SKM-1 (cell line): ENCODE results near the gene MGAT5.

Source experiments
- DNase-seq: peaks from one replicate; lab custom pipeline; 2025; ENCODE audit not compliant: unreplicated experiment; lab: John Stamatoyannopoulos, UW

MGAT5 gene

DNA sequence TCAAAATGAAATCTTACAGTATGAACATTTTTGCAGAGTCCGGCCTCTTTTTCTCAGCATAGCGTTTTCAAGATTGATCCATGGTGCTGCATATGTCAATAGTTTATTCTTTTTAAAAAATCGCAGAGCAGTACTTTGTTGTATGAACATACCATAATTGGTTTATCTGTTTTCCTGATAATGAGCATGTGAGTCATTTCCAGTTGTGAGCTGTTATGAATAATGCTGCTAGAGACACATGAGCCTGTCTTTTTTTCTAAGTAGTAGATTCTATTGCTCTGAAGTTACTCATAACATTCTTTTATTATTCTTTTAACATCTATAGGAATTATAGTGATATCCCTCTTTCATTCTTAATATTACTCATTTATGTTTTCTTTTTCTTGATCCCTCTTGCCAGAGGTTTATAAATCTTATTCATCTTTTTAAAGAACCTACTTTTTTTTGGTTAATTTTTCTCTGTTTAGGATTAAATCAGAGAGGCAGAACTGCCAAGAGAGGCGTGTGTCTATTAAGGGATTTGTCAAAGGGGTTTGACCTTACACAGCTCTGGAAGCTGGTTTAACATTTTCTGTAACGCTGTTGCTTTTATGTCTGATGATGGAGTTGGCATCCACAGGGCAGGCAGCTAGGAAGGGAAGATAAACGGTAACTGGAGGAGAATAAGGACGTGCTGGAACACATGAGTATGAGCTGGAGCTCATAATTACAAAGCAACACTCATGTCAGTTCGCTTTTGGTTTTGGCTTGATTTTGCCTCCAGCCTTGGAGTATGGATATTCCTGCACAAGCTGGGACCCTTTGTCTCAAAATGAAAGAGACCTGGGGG lies 47.4 kb downstream of the MGAT5 start:
- no peak for DNase-seq

- DNase-seq: no peak
These were observed 48.0 kb downstream of the MGAT5 start for GRCh38 chr2:134301928-134302260.

- DNase-seq: no peak
These were observed 50.7 kb downstream of the MGAT5 start for GRCh38 chr2:134304394-134305108.

GRCh38 chr2:134305109-134305491 lies 51.2 kb downstream of the MGAT5 start:
- DNase-seq: no peak

GRCh38 chr2:134306521-134306920 lies 52.6 kb downstream of the MGAT5 start:
- DNase-seq: no peak

DNA sequence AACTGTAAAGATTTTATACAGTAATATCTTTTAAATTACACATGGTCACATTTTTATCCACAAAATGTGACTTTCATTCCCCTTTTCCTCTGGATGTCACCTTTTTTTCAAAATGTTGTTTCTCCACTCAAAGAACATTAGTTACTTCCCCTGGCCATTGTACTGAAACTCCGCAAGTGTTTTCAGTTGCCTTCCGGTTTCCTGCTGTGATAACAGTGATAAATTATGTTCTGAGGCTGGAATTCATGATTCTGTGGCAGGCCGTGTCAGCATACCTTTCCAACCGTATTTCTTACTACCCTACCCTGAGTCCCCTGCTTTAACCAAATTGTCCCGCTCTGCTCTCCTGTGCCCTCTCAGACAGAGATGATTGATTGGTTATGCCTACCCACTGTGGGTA lies 53.5 kb downstream of the MGAT5 start:
- no peak for DNase-seq

DNA sequence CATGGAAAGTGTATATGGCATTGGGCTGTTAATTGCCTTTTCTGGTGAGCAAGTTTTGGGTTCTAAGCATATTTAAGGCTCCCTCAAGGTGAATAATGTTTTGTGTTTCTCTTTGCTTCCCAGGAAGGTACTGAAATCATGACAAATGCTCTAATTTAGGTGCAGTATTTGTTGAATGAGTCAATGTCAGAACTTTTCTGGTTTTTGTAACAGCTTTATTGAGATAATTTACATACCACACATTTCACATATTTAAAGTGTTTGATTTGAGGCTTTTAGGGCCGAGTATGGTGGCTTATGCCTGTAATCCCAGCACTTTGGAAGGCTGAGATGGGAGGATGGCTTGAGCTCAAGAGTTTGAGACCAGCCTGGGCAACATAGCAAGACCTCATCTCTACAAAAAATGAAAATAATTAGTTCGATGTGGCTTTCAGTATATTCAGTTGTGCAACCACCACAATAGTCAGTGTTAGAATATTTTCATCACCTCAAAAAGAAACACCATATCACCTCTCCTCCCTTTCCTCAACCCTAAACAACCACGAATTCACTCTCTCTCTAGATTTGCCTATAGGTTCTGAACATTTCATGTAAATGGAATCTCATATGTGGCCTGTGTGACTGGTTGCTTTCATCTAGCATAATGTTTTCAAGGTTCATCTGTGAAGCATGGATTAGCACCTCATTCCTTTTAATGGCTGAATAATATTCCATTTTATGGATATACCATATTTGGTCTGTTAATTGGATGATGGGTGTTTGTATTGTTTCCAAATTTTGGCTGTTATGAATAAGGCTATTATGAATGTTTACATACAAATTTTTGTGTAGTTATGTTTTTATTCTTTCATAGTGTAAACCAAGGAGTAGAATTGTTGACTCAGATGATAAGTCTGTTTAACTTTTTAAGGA lies 54.9 kb downstream of the MGAT5 start:
- no peak for DNase-seq

- no peak for DNase-seq
These were observed 56.5 kb downstream of the MGAT5 start for GRCh38 chr2:134310107-134311079.

- no peak for DNase-seq
These were observed 58.6 kb downstream of the MGAT5 start for GRCh38 chr2:134312482-134312881.

DNA sequence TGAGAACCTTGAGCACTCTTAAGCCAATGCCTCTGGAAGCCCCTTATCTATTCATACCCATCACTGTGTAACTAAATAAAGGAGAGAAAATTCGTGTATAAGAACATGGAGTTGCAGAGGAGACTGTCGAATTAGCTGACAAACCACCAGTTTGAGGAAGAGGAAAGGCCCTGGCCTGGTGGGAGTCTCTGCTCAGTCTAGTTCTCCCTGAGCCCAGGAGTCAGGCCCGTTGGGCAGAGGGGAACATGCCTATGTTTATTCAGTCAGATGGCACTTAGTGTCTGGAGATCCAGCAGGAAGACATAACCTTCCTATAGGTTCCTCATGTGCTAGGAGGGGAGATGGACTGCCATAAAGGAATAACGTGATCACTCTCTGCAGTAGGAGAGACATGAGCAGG lies 60.3 kb downstream of the MGAT5 start:
- no peak for DNase-seq

- no peak for DNase-seq
These were observed 61.0 kb downstream of the MGAT5 start for GRCh38 chr2:134314681-134315368.

- no peak for DNase-seq
These were observed 61.6 kb downstream of the MGAT5 start for GRCh38 chr2:134315471-134315870.

GRCh38 chr2:134319596-134320254 lies 65.9 kb downstream of the MGAT5 start:
- DNase-seq: no peak

DNA sequence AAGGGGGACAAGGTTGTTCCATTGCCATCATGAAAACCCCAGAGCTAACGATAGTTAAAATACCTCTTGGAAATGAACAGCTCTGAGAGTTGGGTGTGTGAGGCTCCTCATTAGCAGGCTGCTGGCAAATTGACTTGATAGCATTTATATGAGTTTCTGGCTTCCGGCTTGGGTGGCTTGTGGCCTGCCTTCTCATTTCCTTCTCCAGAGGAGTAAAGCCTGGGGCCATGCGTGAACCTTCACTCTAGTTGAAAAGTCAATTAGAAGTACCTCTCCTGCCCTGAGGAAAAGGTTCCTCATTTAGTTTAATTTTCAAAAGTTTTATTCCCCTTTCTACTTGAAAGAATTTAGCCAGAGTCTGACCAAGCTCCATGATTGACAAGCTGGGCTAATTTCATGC lies 67.1 kb downstream of the MGAT5 start:
- DNase-seq: no peak

GRCh38 chr2:134323777-134324176 lies 69.9 kb downstream of the MGAT5 start:
- DNase-seq: no peak

- no peak for DNase-seq
These were observed 70.6 kb downstream of the MGAT5 start for GRCh38 chr2:134324430-134324829.

- DNase-seq: no peak
These were observed 71.1 kb downstream of the MGAT5 start for GRCh38 chr2:134324947-134325346.

DNA sequence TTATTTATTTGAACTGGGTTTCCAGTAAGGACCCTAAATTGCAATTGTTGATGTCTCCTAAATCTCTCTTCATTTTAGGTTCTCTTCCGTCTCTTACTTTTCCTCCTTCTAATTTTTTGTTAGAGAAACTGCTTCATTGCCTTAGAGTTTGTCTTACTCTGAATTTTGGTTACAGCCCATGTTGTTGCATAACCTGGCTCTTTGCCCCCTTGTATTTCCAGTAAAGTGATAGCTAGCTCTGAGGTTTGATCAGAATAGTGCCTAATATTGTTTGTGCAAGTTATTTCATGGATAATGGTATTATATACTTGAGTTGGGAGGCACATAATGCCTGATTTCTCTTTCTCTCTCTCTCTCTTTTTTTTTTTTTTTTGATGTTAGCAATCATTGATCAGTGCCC lies 71.8 kb downstream of the MGAT5 start:
- DNase-seq: no peak

DNA sequence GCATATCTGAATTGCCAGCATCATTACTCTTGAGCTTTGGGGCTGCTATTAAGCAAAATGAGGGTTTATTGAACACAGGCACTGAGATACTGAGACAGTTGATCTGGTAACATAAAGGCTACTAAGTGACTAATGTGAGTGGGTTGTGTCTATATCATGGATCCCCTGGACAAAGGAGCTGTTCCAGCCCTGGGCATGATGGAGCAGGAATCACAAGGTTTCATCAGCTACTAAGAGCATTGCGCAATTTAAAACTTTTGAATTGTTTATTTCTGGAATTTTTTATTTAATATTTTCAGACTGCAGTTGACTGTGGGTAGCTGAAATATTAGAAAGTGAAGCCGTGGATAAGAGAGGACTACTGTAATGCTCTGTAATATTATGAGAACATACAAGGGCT lies 73.5 kb downstream of the MGAT5 start:
- no peak for DNase-seq
